GM10248 (cell line): ENCODE data around the gene PARVB.
"Not testable (repeated sequence)": the region's sequence is repeated elsewhere in the genome, so short reads cannot be mapped to it uniquely, and the experiment has no call there.

ENCODE experiments used
- CTCF ChIA-PET: fragments of 300-600 bp; sonication (Branson Sonifier 250); formaldehyde crosslinking; extraction: SDS; loops from one replicate; lab custom pipeline; 2021; ENCODE audit warnings: antibody characterized with exemption; lab: Yijun Ruan, JAX
- POLR2A ChIA-PET: fragments of 350-650 bp; sonication (Branson Sonifier 250); formaldehyde crosslinking; extraction: SDS; loops from one replicate; lab custom pipeline; 2020; ENCODE audit warnings: antibody characterized with exemption; lab: Yijun Ruan, JAX
- DNase-seq: peaks from one replicate; pipeline ENCODE4 v3.0.0; 2012; ENCODE audit errors: extremely low spot score
- CTCF ChIP-seq: IDR thresholded peaks from 2 replicates; pipeline ENCODE4 v1.5.1; 2012; ENCODE audit warnings: mild to moderate bottlenecking, low read depth; ENCODE audit errors: extremely low read depth, missing control alignments, control extremely low read depth

Gene PARVB

GRCh38 chr22:44107340-44107739 is 83.2 kb downstream of the PARVB start:
- ChIA-PET POLR2A (interaction anchor here (0.8 kb wide), 1 partner anchor 20 kb away, joined by 4 read pairs; no protein-coding TSS in a partner anchor), CTCF (interaction anchor here (0.9 to 1.3 kb wide), 2 partner anchors 26 to 40 kb away, joined by 3 to 4 read pairs; no protein-coding TSS in a partner anchor)
- no peak for DNase-seq
- no peak for TF ChIP-seq CTCF

- TF ChIP-seq CTCF = no peak
- no peak for DNase-seq
- CTCF ChIA-PET = interaction anchor here (0.9 to 1.3 kb wide), 3 partner anchors 22 to 41 kb away, joined by 3 to 5 read pairs (median 4); no protein-coding TSS in a partner anchor
- POLR2A ChIA-PET = interaction anchor here (0.8 kb wide), 1 partner anchor 52 kb away, joined by 4 read pairs; no protein-coding TSS in a partner anchor
Measured at GRCh38 chr22:44108076-44108475, 84.0 kb downstream of the PARVB start.

GRCh38 chr22:44108806-44109385 is 84.8 kb downstream of the PARVB start:
- POLR2A ChIA-PET = no interaction called here
- CTCF ChIA-PET = interaction anchor here (1.1 to 1.7 kb wide), 3 partner anchors 23 to 115 kb away, joined by 4 to 6 read pairs (median 5); no protein-coding TSS in a partner anchor
- DNase-seq = no peak
- TF ChIP-seq CTCF = no peak

- no peak for DNase-seq
Measured at GRCh38 chr22:44109416-44109815, 85.3 kb downstream of the PARVB start.

GRCh38 chr22:44110656-44111055 is 86.6 kb downstream of the PARVB start:
- ChIA-PET POLR2A (interaction anchor here (0.7 kb wide), 1 partner anchor 476 kb away, joined by 5 read pairs; no protein-coding TSS in a partner anchor), CTCF (interaction anchor here (1.1 to 1.7 kb wide), 2 partner anchors 29 to 118 kb away, joined by 4 to 6 read pairs; no protein-coding TSS in a partner anchor)
- not testable (repeated sequence) for DNase-seq

More at GRCh38 chr22:44109416-44109815, 85.3 kb downstream of the PARVB start:
- ChIA-PET POLR2A (no interaction called here), CTCF (interaction anchor here (1.1 to 1.7 kb wide), 2 partner anchors 24 to 116 kb away, joined by 5 to 6 read pairs; no protein-coding TSS in a partner anchor)
- TF ChIP-seq CTCF = no peak

- no peak for DNase-seq
- no peak for TF ChIP-seq CTCF
- ChIA-PET CTCF (interaction anchor here (1.1 to 1.7 kb wide), 2 partner anchors 26 to 119 kb away, joined by 3 to 6 read pairs; no protein-coding TSS in a partner anchor), POLR2A (no interaction called here)
Measured at GRCh38 chr22:44111562-44112155, 87.6 kb downstream of the PARVB start.
